HepG2 (cell line): ENCODE measurements around the gene MAN2B2. TPM values are rescaled to one million over a fixed set of nuclear protein-coding genes. Genes with fewer than 3 reads are reported as not detected.

ENCODE experiments used
- ASH2L ChIP-seq: fragments of 300-600, 200-600 bp; sonication (generic); IDR thresholded peaks from 2 replicates; pipeline ENCODE4 v1.7.0; 2017; ENCODE audit warnings: low read depth, mild to moderate bottlenecking, moderate library complexity, mixed read lengths, low read length; ENCODE audit not compliant: insufficient read length
- EP300 ChIP-seq, 3 experiments: sonication (generic) in 1 of 3; formaldehyde crosslinking in 1 of 3; IDR thresholded peaks; 2 replicates each; pipeline versions ENCODE4 v1.5.1 to v1.6.1; 2011 to 2020; ENCODE audit warnings: low read depth in 2 of 3, low read length in 2 of 3, borderline replicate concordance in 1 of 3, improper control_type of control experiment in 1 of 3, mild to moderate bottlenecking in 1 of 3, missing genetic modification reagents in 1 of 3, moderate library complexity in 1 of 3
- FOXP4 ChIP-seq: sonication (generic); formaldehyde crosslinking; IDR thresholded peaks from 2 replicates; pipeline ENCODE4 v1.4.0; 2020; ENCODE audit warnings: missing genetic modification reagents
- HNF4G ChIP-seq, 2 experiments: sonication (generic) in 1 of 2; formaldehyde crosslinking in 1 of 2; IDR thresholded peaks; 2 replicates each; pipeline versions ENCODE4 v1.4.0 to v1.6.1; 2011 to 2020; ENCODE audit warnings: borderline replicate concordance in 2 of 2, low read depth in 2 of 2, mild to moderate bottlenecking in 2 of 2, low read length in 1 of 2, missing genetic modification reagents in 1 of 2, moderate library complexity in 1 of 2
- HNRNPLL ChIP-seq: fragments of 200-400 bp; formaldehyde crosslinking; IDR thresholded peaks from 2 replicates; pipeline ENCODE4 v1.6.1; 2017; ENCODE audit warnings: mild to moderate bottlenecking, low read depth, low read length; ENCODE audit not compliant: poor library complexity, severe bottlenecking
- MAFG ChIP-seq: sonication (generic); formaldehyde crosslinking; IDR thresholded peaks from 2 replicates; pipeline ENCODE4 v1.5.1; 2020; ENCODE audit warnings: mild to moderate bottlenecking, missing genetic modification reagents
- MIER3 ChIP-seq: IDR thresholded peaks from 2 replicates; pipeline ENCODE4 v1.6.1; 2016; ENCODE audit warnings: missing compliant biosample characterization, borderline replicate concordance
- MYNN ChIP-seq: sonication (generic); formaldehyde crosslinking; IDR thresholded peaks from 2 replicates; pipeline ENCODE4 v1.4.0; 2020; ENCODE audit warnings: mild to moderate bottlenecking, low read depth, missing genetic modification reagents
- NR1H2 ChIP-seq: sonication (generic); formaldehyde crosslinking; IDR thresholded peaks from 2 replicates; pipeline ENCODE4 v1.8.1; 2022; ENCODE audit warnings: low read depth, missing genetic modification reagents, borderline replicate concordance
- NR2F1 ChIP-seq, 2 experiments: fragments of 450-650 bp in 1 of 2; formaldehyde crosslinking in 1 of 2; IDR thresholded peaks; 2 replicates each; pipeline versions ENCODE4 v1.5.0 to v1.6.1; 2016 to 2020; ENCODE audit warnings: mild to moderate bottlenecking in 1 of 2, missing compliant biosample characterization in 1 of 2, missing genetic modification reagents in 1 of 2, moderate library complexity in 1 of 2
- RFX3 ChIP-seq: IDR thresholded peaks from 2 replicates; pipeline ENCODE4 v1.6.1; 2016; ENCODE audit warnings: missing biosample characterization, missing genetic modification reagents
- SALL1 ChIP-seq: sonication (generic); formaldehyde crosslinking; IDR thresholded peaks from 2 replicates; pipeline ENCODE4 v1.8.0; 2022; ENCODE audit warnings: mild to moderate bottlenecking, missing genetic modification reagents
- SP5 ChIP-seq: IDR thresholded peaks from 2 replicates; pipeline ENCODE4 v1.6.1; 2016; ENCODE audit warnings: low read depth, borderline replicate concordance
- STAT6 ChIP-seq: sonication (generic); formaldehyde crosslinking; IDR thresholded peaks from 2 replicates; pipeline ENCODE4 v1.4.0; 2020; ENCODE audit warnings: missing genetic modification reagents, mild to moderate bottlenecking, borderline replicate concordance
- XRCC5 ChIP-seq: fragments of 200-400 bp; formaldehyde crosslinking; optimal IDR thresholded peaks from 2 replicates; pipeline ENCODE3; 2017; ENCODE audit warnings: mild to moderate bottlenecking, low read length
- ZNF607 ChIP-seq: sonication (generic); formaldehyde crosslinking; IDR thresholded peaks from 2 replicates; pipeline ENCODE4 v1.5.1; 2020; ENCODE audit warnings: missing genetic modification reagents, mild to moderate bottlenecking, borderline replicate concordance
- ZNF703 ChIP-seq: sonication (generic); formaldehyde crosslinking; IDR thresholded peaks from 2 replicates; pipeline ENCODE4 v1.5.1; 2020; ENCODE audit warnings: missing genetic modification reagents, mild to moderate bottlenecking, moderate library complexity, borderline replicate concordance
- ZNF891 ChIP-seq: sonication (generic); formaldehyde crosslinking; IDR thresholded peaks from 2 replicates; pipeline ENCODE4 v1.5.0; 2020; ENCODE audit warnings: mild to moderate bottlenecking, missing genetic modification reagents
- ZSCAN31 ChIP-seq: sonication (generic); formaldehyde crosslinking; IDR thresholded peaks from 2 replicates; pipeline ENCODE4 v1.5.0; 2020; ENCODE audit warnings: low read depth, mild to moderate bottlenecking, missing genetic modification reagents
- polyA plus RNA-seq, 8 experiments: library from polyadenylated mRNA; depleted of rRNA in 3 of 8; stranded (reverse) in 7 of 8; unstranded in 1 of 8; fragments of >200 nt; fragmentation: Illumina TruSeq in 4 of 8; extraction: Trizol in 4 of 8; gene quantifications; 2 replicates each; pipeline versions ENCODE4 v1.2.1 to v1.2.3, GENCODE V29; 2011 to 2016; ENCODE audit warnings: low read depth in 4 of 8, missing spikeins in 1 of 8, mixed read lengths in 1 of 8; ENCODE audit not compliant: insufficient read depth in 1 of 8
- total RNA-seq, 5 experiments: library from RNA; depleted of rRNA; stranded (reverse); fragments of >200 nt; fragmentation: Illumina TruSeq; extraction: Trizol; gene quantifications; 2 replicates each; pipeline ENCODE4 v1.2.3, GENCODE V29; 2016; ENCODE audit warnings: low read depth in 1 of 5
- TF ChIP-seq, protein P1 (sequence below): sonication (generic); formaldehyde crosslinking; IDR thresholded peaks from 2 replicates; pipeline ENCODE4 v1.4.0; 2020; ENCODE audit warnings: mild to moderate bottlenecking, missing genetic modification reagents

MAN2B2 gene
- total and polyA plus RNA-seq, 2 of the 13 experiments (the other 11 are each of a cell fraction or from before 2014, with no cell fraction given): 4.8 to 5.4 TPM

- TF ChIP-seq ZSCAN31 (CRISPR knock-in tag) (no peak), ZNF607 (CRISPR knock-in tag) (no peak), SALL1 (CRISPR knock-in tag) (peak; percentile 74), NR2F1 (CRISPR knock-in tag; IDR thresholded peaks at IDR 0.05) (peak; percentile 67 to 78), MAFG (CRISPR knock-in tag) (no peak), XRCC5 (peak; percentile 27), HNF4G (IDR thresholded peaks at IDR 0.05; ENCODE audit: borderline replicate concordance, low read depth, low read length) (peak; percentile 98), HNF4G (CRISPR knock-in tag; IDR thresholded peaks at IDR 0.05; ENCODE audit: borderline replicate concordance, low read depth) (peak; percentile 94; the same call in 1 of the 2 replicates), EP300 (IDR thresholded peaks at IDR 0.05; ENCODE audit: low read depth in 2 of 2, low read length in 2 of 2) (peak; percentile 59 to 69; a peak in 3 of 4 replicates), EP300 (CRISPR knock-in tag; IDR thresholded peaks at IDR 0.05; ENCODE audit: borderline replicate concordance) (peak; percentile 51; the same call in 1 of the 2 replicates), SP5 (CRISPR knock-in tag) (peak; percentile 27; the same call in 1 of the 2 replicates), ZNF891 (CRISPR knock-in tag) (no peak), ASH2L (peak; percentile 62), STAT6 (CRISPR knock-in tag) (no peak), ZNF703 (CRISPR knock-in tag) (no peak), MIER3 (peak; percentile 69; the same call in 1 of the 2 replicates), RFX3 (CRISPR knock-in tag) (no peak), HNRNPLL (no peak), MYNN (CRISPR knock-in tag) (no peak), NR1H2 (no peak), FOXP4 (CRISPR knock-in tag) (peak; percentile 50; the same call in 1 of the 2 replicates)
- TF ChIP-seq, protein P1, sequence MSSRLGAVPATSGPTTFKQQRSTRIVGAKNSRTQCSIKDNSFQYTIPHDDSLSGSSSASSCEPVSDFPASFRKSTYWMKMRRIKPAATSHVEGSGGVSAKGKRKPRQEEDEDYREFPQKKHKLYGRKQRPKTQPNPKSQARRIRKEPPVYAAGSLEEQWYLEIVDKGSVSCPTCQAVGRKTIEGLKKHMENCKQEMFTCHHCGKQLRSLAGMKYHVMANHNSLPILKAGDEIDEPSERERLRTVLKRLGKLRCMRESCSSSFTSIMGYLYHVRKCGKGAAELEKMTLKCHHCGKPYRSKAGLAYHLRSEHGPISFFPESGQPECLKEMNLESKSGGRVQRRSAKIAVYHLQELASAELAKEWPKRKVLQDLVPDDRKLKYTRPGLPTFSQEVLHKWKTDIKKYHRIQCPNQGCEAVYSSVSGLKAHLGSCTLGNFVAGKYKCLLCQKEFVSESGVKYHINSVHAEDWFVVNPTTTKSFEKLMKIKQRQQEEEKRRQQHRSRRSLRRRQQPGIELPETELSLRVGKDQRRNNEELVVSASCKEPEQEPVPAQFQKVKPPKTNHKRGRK (CRISPR knock-in tag): no peak
Measured at GRCh38 chr4:6539009-6539764, 35.8 kb upstream of the MAN2B2 start (continued).
